ENCODE results near the gene OSBPL1A. TPM values are rescaled to one million over a fixed set of nuclear protein-coding genes. Genes with fewer than 3 reads are reported as not detected.

OSBPL1A gene
- total and polyA plus RNA-seq, 7 donors: 15.2 to 110 (median 71.3) TPM

DNA sequence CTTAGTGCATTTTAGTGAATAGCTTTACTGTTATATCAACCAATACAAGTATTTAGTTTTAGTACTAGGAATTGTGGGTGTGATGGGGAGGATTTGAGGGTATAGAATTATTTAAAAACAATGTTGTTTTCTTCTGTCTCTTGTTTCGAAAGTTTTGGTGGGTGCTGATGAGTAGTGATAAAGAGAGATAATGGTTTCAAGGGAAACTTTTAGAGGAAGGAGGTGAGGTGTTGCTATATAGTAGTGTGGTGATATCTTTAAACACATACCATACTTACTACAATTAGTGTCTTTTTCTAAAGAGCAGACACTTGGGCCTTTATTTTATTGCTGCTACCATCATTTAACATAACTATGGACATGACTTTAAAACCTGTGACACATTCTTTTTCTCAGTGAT is 39.3 kb upstream of the OSBPL1A start:
- peaks cover 0 to 64% (median 5%) of the 10 kb centered on the region in 4 donors for H3K36me3 ChIP-seq

DNA sequence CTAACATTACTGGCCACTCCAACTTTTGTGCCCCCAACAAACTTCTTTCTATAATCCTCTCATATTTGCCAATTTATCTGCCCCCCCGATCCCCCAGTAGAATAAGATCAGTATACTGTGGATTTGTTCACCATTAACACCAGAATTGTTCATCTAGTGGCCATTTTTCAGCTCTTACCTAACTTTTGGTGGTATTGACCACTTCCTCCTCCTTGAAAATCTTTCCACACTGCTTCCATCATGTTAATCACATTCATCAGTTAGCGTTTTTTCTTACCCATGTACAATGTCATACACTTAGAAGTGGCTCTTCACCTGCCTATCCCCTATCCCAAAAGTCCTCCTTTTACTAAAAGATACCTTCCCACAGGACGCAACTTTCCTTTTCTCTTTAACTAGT is 35.0 kb upstream of the OSBPL1A start:
- TF ChIP-seq EP300 (IDR thresholded peaks at IDR 0.05): no peak
- no peak for TF ChIP-seq POLR2AphosphoS5 (IDR thresholded peaks at IDR 0.05)
- TF ChIP-seq, protein P1, sequence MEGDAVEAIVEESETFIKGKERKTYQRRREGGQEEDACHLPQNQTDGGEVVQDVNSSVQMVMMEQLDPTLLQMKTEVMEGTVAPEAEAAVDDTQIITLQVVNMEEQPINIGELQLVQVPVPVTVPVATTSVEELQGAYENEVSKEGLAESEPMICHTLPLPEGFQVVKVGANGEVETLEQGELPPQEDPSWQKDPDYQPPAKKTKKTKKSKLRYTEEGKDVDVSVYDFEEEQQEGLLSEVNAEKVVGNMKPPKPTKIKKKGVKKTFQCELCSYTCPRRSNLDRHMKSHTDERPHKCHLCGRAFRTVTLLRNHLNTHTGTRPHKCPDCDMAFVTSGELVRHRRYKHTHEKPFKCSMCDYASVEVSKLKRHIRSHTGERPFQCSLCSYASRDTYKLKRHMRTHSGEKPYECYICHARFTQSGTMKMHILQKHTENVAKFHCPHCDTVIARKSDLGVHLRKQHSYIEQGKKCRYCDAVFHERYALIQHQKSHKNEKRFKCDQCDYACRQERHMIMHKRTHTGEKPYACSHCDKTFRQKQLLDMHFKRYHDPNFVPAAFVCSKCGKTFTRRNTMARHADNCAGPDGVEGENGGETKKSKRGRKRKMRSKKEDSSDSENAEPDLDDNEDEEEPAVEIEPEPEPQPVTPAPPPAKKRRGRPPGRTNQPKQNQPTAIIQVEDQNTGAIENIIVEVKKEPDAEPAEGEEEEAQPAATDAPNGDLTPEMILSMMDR (IDR thresholded peaks at IDR 0.05): no peak
- no peak for TF ChIP-seq POLR2A (IDR thresholded peaks at IDR 0.05)
- Histone ChIP-seq H3K36me3 (peaks cover 0 to 42% (median 0%) of the 10 kb centered on the region in 4 donors), H3K4me3 (no peak overlapping the region), H3K4me1 (peaks cover 0 to 6% (median 1%) of the 10 kb centered on the region in 4 donors), H3K27me3 (no peaks in the 10 kb centered on the region), H3K9me3 (no peaks in the 10 kb centered on the region), H3K27ac (no peak overlapping the region)
- intact Hi-C loops (cut with DNase I): no loop called here
- 93 to 95% methylated on average over 3 of the region's 3 CpGs for WGBS, 2 donors
- no peak for DNase-seq

More for the DNA sequence above, 39.3 kb upstream of the OSBPL1A start:
- WGBS, 2 donors: 89 to 91% methylated on average over 1 of the region's 1 CpG
- Histone ChIP-seq H3K9me3 (no peaks in the 10 kb centered on the region), H3K27ac (no peak overlapping the region), H3K4me1 (no peaks in the 10 kb centered on the region), H3K4me3 (no peak overlapping the region), H3K27me3 (no peaks in the 10 kb centered on the region)
- TF ChIP-seq POLR2AphosphoS5 (IDR thresholded peaks at IDR 0.05) (no peak), POLR2A (IDR thresholded peaks at IDR 0.05) (no peak), EP300 (IDR thresholded peaks at IDR 0.05) (no peak)
- TF ChIP-seq, protein P1 (IDR thresholded peaks at IDR 0.05): no peak
- intact Hi-C loops (cut with DNase I): loop anchor here (5.0 kb wide), 1 partner anchor 50 kb away; no protein-coding TSS in a partner anchor
- no peak for DNase-seq

DNA sequence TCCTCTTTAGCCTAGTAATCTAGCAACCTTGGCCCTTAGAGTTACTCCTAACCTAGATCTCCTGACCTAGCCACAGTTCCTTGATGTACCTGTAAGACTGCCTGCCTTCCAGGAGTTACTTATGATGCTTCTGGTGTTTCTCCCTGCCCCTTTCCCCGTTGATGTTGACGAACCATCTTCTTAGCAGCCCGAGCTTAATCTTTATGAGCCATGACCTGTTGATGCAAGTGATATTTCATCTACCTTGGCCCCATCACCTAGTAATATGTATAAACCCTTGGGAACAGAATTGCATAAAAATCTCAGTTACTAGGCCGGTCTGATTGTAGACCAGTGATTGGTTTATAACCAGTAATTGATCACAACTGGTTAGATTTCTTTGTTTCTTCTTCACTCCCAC is 31.6 kb upstream of the OSBPL1A start:
- Histone ChIP-seq H3K9me3 (no peaks in the 10 kb centered on the region), H3K36me3 (peaks cover 0 to 20% (median 0%) of the 10 kb centered on the region in 4 donors), H3K27ac (no peak overlapping the region), H3K27me3 (peaks cover 0 to 10% (median 0%) of the 10 kb centered on the region in 3 donors), H3K4me1 (peaks cover 0 to 11% (median 8%) of the 10 kb centered on the region in 4 donors), H3K4me3 (no peak overlapping the region)
- intact Hi-C loops (cut with DNase I): loop anchor here (5.0 to 10.0 kb wide), 3 partner anchors 67 to 247 kb away; no protein-coding TSS in a partner anchor
- TF ChIP-seq POLR2A (IDR thresholded peaks at IDR 0.05) (no peak), POLR2AphosphoS5 (IDR thresholded peaks at IDR 0.05) (no peak), EP300 (IDR thresholded peaks at IDR 0.05) (no peak)
- TF ChIP-seq, protein P1 (IDR thresholded peaks at IDR 0.05): no peak
- no peak for DNase-seq
- 90 to 92% methylated on average over 4 of the region's 4 CpGs for WGBS, 2 donors

DNA sequence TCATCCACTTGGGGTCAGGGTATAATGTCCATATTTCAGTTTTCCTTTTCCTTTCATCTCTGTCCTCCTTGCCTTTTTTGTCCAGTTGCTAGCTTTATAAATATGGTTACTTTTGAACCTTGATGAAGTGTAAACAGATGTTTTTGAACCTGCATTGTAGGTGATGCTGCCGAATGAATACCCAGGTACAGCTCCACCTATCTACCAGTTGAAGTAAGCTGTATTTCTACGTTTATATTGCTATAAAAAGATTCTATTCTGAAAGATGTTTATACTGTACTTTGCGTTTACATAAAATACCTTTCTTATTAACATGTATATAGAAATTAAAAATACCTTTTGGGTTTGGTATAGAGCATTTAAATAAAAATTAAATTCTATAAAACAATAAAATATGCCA is 31.1 kb upstream of the OSBPL1A start:
- Histone ChIP-seq H3K4me1 (peaks cover 0 to 11% (median 8%) of the 10 kb centered on the region in 4 donors), H3K27ac (no peak overlapping the region), H3K36me3 (peaks cover 0 to 20% (median 0%) of the 10 kb centered on the region in 4 donors), H3K9me3 (no peaks in the 10 kb centered on the region), H3K27me3 (peaks cover 0 to 13% (median 0%) of the 10 kb centered on the region in 3 donors), H3K4me3 (no peak overlapping the region)
- 53 to 79% methylated on average over 3 of the region's 3 CpGs for WGBS, 2 donors
- TF ChIP-seq, protein P1 (IDR thresholded peaks at IDR 0.05): no peak
- TF ChIP-seq POLR2AphosphoS5 (IDR thresholded peaks at IDR 0.05) (no peak), EP300 (IDR thresholded peaks at IDR 0.05) (no peak), POLR2A (IDR thresholded peaks at IDR 0.05) (no peak)
- no peak for DNase-seq
- intact Hi-C loops (cut with DNase I): loop anchor here (5.0 to 10.0 kb wide), 3 partner anchors 66 to 246 kb away; no protein-coding TSS in a partner anchor
